Measurements from ENCODE around the gene HCRTR1.

The HCRTR1 gene

DNA sequence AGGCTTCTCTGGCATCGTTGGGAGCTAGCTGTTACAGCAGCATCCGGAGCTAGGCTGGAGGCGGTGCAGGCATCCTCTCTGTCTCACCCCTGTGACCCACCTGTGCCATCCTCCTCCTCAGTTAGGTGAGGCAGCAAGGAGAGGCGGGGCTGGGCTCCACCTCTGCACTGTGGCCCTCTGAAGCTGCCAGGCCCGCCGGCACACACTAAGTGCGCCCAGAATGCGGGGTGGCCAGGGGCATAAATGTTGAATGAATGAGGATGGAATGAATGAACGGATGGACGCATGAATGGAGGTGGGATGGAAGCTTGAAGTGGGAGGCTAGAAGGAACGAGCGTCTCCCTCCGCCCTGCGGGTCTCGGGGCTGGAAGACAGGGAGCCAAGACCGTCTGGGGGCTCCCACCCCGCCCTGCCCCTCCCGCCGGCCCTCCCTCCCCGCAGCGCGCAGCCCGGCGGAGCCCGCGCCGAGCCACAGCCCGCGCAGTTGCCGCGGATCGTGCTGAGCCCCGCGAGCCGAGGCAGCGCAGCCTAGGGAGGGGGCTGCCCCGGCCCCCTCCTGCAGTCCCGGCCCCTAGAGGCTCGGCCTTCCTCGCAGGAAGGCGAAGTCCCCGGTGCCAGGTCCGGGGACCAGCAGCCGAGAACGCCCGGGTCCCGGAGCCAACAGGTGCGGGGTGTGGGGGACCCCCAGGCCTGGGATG is at the start of gene HCRTR1:
Gene HCRTR1 (plus strand): TSS at position 472 of the 698 bp plus-strand sequence. CDS start 1,504 bp downstream, outside the sequence.
- no peak for DNase-seq (ENCODE audit: low read depth)

DNA sequence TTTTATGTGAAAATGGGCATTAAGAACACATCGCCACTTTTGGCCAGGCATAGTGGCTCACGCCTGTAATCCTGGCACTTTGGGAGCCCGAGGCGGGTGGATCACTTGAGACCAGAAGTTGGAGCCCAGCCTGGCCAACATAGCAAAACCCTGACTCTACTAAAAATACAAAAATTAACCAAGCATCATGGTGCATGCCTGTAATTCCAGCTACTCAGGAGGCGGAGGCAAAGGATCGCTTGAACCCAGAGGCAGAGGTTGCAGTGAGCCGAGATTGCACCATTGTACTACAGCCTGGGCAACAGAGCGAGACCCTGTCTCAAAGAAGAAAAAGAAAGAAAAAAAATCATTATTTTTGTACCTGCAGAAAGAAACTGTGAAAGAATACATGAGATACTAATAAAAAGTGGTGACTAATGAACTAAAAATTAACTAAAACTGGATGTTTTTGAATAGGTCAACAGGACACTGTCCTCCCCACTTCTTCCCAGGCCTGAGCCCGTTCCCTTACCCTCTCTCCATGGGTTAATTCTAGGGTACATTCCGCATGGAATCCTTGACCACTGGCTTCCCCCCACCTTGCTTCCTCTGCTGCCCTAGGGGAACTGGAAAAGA is 49.4 kb upstream of the HCRTR1 start:
- peak; percentile 88 for DNase-seq (ENCODE audit: low read depth)

DNA sequence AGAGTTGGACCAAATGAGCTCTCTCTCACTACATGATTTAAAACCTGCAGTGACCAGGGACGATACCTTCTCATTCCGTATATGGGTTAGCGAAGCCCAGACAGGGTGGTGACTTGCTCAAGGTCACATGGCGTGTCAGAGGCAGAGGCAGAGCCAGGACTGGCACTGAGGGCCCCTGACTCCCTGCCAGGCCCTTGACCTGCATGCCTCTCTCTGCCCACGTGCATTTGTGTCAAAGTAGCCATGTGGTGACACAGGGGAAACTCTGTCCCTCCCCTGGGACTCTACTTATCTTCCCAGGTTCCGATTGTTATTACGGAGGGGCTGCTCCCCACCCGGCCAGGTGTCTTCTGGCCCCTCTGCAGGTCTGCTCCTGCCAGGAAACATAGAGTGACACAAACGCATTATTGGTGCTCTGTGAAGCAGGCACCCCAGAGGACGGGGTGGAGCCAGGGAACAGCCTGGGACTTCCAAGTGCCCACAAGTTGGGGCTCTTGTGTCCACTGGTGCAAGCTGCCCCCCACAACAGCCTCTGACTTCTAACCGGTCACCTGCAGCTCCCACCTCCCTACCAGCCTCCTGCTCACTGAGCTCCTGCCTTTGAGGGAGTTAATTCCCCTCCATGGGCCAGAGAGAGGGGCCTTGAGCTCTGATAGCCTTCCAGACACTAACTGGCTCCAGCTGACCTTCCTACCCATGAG is 48.4 kb upstream of the HCRTR1 start:
- no peak for DNase-seq (ENCODE audit: low read depth)

DNA sequence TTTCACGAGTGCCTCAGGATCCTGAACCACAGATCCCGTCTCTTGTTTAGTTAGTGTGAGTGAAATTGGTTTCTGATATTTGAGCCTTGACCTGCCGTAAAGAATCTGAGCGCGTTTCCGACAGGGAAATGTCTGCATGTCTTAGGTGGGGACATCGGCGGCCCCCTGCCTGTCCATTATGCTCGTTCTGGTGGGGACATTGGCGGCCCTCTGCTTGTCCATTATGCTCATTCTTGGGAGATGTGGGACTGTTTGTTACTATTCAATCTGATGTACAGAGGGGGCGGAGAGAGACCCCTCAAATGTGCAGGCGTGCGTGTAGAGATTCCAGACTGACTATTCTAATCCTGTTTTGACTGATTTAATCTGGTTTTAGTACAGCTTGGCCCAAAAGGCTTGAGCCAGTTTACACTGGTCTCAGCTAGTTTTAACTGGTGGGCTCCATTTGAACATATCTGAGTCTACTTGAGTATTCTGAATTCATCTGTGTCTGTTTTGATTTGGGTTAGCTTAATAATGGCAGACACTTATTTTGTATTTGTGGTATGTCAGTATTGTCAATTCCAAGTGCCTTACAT is 47.8 kb upstream of the HCRTR1 start:
- no peak for DNase-seq (ENCODE audit: low read depth)

DNA sequence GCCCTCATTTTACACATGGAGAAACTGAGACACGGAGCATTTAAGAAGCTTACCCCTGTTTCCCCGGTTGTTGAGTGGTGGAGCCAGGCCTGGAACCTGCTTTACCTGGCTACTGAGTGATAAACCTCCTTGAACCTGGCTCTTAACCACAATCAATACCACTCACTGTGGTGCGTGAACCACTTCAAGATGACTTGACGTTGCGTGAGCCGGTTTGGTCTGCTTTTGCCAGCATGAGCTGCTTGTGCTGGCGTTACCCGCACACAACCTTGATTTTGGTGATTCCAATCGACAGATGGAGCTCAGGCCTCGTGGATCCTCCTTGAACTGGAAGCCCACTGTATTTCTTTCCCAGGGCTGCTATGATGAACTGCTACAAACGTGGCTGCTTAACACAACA is 47.3 kb upstream of the HCRTR1 start:
- no peak for DNase-seq (ENCODE audit: low read depth)

DNA sequence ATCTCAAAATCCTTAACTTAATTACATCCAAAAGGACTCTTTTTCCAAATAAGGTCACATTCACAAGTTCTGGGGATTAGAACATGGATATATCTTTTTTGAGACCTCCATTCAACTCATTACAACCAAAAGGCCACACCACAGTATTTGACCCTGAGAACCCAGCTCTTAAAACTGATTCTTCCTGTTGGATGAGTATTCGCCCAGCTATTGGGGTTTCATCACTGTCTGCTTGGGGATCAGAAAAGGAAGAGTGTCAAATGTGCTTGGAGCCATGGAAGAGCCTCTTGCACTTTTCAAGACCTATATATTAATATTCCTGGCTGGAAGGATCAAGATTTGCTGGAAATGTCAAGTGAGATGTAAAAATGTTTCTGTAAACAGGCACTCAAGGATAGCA is 46.6 kb upstream of the HCRTR1 start:
- DNase-seq (ENCODE audit: low read depth), result peak; percentile 80

DNA sequence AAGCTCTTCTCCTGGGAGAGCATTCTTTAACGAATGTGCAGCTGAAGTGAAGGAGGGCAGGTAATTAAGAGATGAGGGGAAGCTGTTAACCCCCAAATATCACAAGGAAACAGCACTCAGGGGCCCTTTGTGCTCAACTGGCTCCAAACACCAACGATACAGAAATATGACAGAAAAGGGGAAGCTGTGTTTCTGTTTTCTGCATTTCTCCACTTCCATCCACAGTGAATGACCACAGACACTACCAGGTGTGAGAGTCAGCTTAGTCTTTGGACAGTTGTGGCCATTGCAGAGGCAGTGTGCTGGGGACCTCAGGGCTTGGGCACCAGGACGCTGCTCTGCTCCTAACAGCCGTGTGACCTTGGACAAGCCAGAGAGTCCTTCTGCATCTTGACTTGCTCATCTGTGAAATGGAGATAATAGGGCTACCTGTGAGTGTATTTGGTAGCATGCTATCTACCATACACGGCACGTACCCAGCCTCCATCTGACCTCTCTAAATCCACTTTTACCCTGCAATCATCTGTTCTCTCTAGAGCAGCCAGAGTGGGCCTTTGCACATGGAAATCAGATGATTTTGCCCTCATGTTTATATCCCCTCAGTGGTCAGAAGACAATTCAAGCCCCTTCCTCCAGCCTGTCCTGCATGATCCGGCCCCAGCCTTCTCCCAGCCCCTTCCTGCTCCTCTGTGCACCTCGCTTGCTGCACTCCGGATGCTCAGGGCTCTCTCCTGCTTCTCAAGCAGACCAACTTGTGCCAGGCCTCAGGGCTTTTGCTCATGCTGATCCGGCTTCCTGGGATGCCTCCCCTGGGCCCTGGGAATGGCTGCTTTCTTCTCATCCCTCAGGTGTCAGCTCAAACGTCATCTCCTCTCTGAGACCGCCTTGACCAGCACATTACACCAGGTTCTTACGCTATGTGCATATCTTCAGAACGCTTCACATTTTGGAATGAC is 45.9 kb upstream of the HCRTR1 start:
- no peak for DNase-seq (ENCODE audit: low read depth)

DNA sequence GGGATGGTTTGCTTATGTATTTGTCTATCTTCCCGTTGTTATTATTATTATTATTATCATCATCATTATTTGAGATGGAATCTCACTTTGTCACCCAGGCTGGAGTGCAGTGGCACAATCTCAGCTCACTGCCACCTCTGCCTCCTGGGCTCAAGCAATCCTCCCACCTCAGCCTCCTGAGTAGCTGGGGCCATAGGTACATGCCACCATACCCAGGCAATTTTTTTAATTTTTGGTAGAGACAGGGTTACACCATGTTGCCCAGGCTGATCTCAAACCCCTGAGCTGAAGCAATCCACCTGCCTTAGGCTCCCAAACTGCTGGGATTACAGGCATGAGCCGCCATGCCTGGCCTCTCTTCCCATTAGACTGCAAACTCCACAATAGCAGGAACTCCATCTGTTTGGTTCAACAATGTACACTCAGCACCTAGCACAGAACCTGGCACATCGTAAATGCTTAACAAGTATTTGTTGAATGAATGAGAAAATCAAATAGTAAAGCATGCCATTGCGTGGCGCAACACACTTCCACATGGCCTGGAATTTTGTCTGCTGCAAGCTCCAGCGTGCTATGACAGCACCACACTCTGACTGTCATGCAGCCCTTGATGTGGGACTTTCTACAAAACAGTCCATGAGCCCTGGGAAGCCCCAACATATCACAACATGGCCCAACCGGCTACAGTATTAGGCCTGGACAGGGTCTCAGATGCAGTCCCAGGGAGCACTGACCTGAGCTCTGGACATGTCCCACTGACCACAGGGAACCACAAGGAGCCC is 45.0 kb upstream of the HCRTR1 start:
- DNase-seq (ENCODE audit: low read depth), result peak; percentile 85

DNA sequence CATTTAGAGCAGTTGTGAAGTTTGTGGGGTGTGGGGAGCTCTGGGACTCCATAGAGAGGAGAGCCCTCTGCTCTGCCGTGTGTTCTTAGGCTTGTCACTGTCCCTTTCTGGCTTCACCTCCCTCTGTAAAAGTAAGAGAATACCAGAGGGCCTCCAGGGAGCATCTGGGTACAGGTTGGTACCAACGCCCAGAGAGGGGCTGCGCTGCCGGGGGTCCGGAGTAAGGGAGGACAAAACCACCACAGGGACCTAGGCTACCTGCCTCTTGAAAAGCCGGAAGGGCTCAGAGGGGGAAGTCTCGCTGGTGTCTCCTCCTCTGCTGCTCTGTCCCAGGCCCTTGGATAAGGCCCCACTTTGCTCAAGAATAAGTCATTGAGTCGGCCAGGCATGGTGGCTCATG is 44.2 kb upstream of the HCRTR1 start:
- DNase-seq (ENCODE audit: low read depth), result no peak

DNA sequence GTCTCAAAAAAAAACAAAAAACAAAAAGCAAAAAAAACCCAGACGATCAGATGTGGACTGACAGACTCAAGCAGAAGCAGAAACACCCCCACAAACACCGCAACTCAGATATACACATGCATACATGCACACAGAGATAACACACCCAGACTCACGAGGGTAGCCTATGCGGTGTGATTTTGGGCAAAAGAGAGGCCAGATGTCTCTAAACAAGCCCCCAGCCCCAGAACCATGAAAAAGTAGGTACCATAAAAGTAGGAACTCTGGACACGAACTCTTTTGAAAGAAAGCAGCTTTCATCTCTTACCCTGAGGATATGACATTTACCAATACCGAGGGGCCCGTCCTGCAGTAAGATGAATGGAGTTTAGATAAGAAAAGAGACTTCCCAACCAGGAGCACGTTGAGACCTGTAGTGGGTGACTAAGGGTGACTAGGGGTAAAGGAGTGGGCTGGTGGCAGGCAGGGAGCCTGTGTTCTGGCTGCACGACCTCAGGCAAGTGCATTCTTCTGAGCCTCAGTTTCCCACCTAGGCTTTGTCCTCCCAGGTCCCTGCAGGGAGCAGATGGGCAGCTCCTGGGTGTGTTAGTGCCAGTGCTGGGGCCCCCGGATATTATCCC is 42.6 kb upstream of the HCRTR1 start:
- DNase-seq (ENCODE audit: low read depth), result no peak

DNA sequence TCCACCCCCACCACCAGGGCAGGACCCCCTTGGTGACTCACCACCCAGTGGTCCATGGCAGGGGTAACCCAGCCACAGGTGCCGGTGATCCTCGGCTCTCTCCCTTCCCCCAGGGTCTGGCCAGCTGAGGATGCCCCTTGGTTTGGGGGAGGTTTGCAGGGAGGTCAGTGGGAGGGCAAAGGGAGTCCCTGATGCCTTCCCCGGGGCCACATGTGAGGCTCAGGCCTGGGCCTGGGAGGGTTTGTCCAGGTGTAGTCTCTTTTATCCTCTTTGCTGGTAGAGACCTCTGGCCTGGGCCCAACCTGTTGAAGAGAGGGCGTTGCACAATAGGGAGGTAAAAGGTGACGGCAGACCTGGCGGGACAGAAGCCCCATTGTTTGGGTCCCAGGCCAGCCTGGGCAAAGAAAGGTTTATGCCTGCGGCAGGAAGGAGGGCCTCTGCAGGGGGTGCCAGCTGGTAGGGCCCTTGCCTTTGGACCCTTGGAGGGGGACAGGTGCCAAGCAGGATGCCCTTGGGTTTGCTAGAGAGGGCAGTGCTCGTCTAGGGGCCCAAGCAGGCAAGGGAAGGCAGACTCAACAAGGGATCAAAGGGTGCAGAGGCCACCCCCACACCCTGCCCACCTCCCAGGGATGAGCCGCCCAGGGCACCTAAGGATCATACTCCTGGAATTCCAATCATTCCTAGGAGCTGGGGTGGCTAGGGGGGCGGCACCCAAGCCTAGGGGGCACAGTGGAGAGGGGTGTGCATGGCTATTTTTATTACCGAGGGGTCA is 41.9 kb upstream of the HCRTR1 start:
- DNase-seq (ENCODE audit: low read depth), result no peak

DNA sequence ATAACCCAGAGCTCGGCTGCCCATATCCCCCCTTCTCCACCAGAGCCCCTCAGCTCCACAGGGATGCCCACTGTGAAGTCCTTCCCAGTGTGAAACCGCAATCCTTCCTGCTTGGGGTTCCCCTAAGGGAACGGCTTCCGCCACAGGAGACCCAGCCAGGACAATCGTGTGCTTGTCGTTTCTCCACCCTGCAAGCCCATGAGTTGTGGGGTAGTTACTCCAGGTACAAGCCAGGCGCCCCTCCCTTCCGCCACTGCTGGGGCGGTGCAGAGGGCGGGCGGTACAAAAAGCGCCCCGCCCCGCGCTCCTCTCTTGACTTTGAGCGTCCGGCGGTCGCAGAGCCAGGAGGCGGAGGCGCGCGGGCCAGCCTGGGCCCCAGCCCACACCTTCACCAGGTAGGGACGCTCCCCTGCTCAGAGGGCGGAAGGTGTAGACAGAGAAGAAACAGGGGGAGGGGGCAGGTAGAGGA is 41.3 kb upstream of the HCRTR1 start, which contains the start of gene TINAGL1:
Gene TINAGL1 (plus strand): TSS at position 315 of the 469 bp plus-strand sequence. CDS start 634 bp downstream, outside the sequence.
- no peak for DNase-seq (ENCODE audit: low read depth)

DNA sequence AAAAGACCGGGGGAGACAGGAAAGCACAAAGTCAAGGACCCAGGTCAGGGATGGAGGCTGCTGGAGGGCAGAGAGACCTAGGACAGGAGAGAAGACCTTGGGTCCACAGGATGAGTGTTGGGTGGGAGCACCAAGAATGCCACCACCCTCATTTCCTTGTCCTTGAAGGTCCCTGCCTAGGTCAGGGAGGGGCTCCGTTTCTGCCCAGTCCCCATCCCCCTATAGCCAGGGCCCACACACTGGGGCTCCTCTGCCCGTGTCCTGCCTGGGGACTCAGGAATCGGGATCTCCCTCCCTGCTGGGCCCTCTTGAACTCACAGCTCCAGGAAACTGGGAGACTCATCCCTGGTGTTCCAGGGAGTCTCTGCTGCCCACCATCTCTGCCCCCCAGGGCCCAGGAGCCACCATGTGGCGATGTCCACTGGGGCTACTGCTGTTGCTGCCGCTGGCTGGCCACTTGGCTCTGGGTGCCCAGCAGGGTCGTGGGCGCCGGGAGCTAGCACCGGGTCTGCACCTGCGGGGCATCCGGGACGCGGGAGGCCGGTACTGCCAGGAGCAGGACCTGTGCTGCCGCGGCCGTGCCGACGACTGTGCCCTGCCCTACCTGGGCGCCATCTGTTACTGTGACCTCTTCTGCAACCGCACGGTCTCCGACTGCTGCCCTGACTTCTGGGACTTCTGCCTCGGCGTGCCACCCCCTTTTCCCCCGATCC is 40.6 kb upstream of the HCRTR1 start:
- no peak for DNase-seq (ENCODE audit: low read depth)

DNA sequence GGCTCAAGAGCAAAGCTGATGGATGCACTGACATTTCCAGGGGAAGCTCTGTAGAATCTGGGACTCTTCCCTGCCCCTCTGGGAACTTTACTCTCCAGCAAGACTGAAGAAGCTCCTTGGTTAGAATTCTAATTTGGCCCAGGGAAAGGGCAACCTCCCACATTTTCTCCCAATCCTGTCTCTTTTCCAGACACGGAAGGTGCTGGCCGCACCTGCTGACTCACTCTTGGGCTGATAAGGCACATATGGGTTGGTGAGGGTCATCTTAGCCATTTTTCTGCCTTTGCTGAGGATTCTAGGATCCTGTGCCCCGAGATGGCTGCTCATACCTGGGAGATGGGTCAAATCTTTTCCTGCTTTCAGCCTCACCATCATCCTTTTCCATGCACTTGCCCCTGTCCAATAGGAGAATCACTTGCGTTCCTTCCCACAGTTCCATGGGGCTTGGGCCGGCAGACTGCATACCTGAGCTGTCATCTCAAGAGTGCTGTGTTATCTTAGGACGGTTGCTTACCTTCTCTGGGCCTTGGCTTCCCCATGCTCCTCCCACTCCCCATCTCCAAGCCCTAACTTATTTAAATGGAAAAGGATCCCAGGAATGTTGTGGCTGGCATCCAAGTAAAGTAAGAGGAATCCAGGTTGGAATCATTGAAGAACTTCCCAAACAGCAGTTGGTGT is 39.8 kb upstream of the HCRTR1 start:
- DNase-seq (ENCODE audit: low read depth), result peak; percentile 83

DNA sequence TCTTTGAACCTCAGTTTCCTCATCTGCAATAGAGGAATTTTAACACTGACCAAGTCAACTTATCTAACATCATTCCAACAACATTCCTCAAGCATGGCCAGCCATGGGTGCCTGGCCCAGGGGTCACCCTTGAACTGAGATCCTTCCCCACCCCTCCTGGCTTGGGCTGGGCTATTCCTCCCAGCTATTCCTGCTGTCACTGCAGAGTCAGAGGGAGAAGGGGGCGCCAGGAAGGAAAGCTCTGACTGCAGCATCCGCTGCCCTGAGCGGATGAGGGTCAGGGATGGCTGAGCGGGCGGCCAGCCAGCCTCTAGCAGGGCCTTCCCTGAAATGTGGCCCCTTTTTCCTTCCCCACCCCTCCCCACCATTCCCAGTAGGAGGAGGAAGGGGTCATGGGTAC is 38.1 kb upstream of the HCRTR1 start:
- peak; percentile 48 for DNase-seq (ENCODE audit: low read depth)

DNA sequence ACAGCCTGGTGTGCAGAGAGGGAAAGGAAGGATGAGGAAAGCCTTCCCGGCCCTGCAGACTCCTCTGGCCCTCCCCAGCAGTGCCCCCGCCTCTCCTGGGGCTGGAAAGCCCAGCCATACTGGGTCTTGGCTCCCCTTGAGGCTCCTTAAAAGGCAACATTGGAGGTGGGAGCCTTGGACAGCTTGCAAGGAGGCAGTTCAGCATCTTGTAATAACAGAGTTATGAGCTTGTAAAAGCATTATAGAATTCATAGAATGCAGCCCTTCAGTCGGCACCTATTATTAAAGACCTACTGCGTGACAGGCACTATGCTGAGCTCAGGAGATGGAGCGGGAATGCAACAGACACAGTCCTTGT is 37.0 kb upstream of the HCRTR1 start:
- DNase-seq (ENCODE audit: low read depth), result peak; percentile 82

DNA sequence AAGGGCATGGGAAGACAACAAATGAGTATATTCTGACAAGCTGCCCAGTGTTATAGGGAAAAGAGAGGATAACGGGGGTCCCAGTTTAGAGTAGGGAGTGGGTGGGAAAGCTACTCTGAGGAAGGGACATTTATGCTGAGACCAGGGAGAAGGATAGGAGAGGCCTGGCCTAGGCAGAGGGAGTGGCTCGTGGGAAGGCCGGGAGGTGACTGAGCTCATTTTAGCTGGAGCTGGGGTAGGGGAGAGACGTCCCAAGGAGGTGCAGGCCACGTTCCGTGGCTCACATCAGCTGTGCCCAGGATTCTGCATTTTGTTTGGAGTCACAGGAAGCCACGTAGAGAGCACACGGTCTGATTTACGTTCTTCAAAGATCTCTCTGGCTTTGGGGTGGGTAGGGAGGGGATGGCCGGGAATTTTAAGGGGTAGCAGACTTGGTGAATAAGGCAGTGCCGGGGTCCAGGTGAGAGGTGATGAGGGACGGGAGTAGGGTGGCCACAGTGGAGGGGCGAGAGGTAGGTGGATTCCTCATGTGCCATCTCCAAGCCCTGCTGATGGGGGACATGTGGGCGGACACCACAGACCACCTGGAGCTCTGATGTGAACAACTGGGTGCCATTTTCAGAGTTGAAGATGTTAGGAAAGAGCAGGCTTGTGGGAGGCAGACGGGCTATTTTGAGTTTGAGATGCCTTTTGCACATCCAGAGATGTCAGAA is 36.4 kb upstream of the HCRTR1 start:
- DNase-seq (ENCODE audit: low read depth), result no peak
